Endothelial cell of umbilical vein (primary cell): ENCODE results near the gene PLEKHG2.
A peak's percentile ranks its signal among the peaks of the same experiment; 100 is the strongest.

Source experiments
- EZH2 ChIP-seq: IDR thresholded peaks from 2 replicates; pipeline ENCODE4 v1.6.1; 2012; ENCODE audit warnings: borderline replicate concordance, low read depth, mild to moderate bottlenecking, moderate library complexity, low read length, inconsistent platforms; ENCODE audit not compliant: severe bottlenecking
- FOS ChIP-seq: IDR thresholded peaks from 2 replicates; pipeline ENCODE4 v1.6.1; 2011; ENCODE audit warnings: mild to moderate bottlenecking, low read length, moderate library complexity, borderline replicate concordance; ENCODE audit not compliant: insufficient read depth
- GATA2 ChIP-seq: IDR thresholded peaks from 2 replicates; pipeline ENCODE4 v1.7.0; 2011; ENCODE audit warnings: low read depth, mild to moderate bottlenecking, moderate library complexity, mixed read lengths, low read length; ENCODE audit not compliant: insufficient read length, insufficient read depth
- JUN ChIP-seq: IDR thresholded peaks from 2 replicates; pipeline ENCODE4 v1.6.1; 2011; ENCODE audit warnings: borderline replicate concordance, low read depth; ENCODE audit not compliant: insufficient read length, insufficient read depth
- MAX ChIP-seq: IDR thresholded peaks from 2 replicates; pipeline ENCODE4 v1.6.1; 2011; ENCODE audit not compliant: insufficient read depth, insufficient read length
- POLR2A ChIP-seq: IDR thresholded peaks from 2 replicates; pipeline ENCODE4 v1.6.1; 2012; ENCODE audit warnings: low read depth, mild to moderate bottlenecking, control low read depth, low read length
- POLR2AphosphoS5 ChIP-seq: IDR thresholded peaks from 2 replicates; pipeline ENCODE4 v1.6.1; 2012; ENCODE audit warnings: low read depth, mild to moderate bottlenecking, control low read depth, low read length, moderate library complexity; ENCODE audit not compliant: insufficient read depth
- TF ChIP-seq, protein P1 (sequence below), 2 donors: IDR thresholded peaks; 1 replicate in 1 of 2; 2 replicates in 1 of 2; pipeline ENCODE4 v1.5.1; 2011; ENCODE audit warnings: low read length in 2 of 2, mild to moderate bottlenecking in 2 of 2, moderate library complexity in 2 of 2, control low read depth in 1 of 2, inconsistent platforms in 1 of 2, low read depth in 1 of 2; ENCODE audit not compliant: insufficient read depth in 1 of 2; ENCODE audit errors: extremely low read depth in 1 of 2

- TF ChIP-seq MAX, result no peak
- TF ChIP-seq, protein P1, sequence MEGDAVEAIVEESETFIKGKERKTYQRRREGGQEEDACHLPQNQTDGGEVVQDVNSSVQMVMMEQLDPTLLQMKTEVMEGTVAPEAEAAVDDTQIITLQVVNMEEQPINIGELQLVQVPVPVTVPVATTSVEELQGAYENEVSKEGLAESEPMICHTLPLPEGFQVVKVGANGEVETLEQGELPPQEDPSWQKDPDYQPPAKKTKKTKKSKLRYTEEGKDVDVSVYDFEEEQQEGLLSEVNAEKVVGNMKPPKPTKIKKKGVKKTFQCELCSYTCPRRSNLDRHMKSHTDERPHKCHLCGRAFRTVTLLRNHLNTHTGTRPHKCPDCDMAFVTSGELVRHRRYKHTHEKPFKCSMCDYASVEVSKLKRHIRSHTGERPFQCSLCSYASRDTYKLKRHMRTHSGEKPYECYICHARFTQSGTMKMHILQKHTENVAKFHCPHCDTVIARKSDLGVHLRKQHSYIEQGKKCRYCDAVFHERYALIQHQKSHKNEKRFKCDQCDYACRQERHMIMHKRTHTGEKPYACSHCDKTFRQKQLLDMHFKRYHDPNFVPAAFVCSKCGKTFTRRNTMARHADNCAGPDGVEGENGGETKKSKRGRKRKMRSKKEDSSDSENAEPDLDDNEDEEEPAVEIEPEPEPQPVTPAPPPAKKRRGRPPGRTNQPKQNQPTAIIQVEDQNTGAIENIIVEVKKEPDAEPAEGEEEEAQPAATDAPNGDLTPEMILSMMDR (IDR thresholded peaks at IDR 0.05; ENCODE audit: extremely low read depth in 1 of 2, insufficient read depth in 1 of 2, low read depth in 1 of 2, low read length in 2 of 2), result no peak
- no peak for TF ChIP-seq POLR2AphosphoS5
- peak; percentile 1 for TF ChIP-seq POLR2A
- TF ChIP-seq EZH2, result no peak
- TF ChIP-seq FOS, result no peak
- no peak for TF ChIP-seq JUN
- TF ChIP-seq GATA2, result no peak
These were observed 400 bp downstream of the PLEKHG2 start for GRCh38 chr19:39412867-39413271.
